MM.1S (cell line): ENCODE measurements around the gene KCNC3.

ENCODE experiments used
- DNase-seq: peaks from one replicate; pipeline ENCODE4 v3.0.0-alpha.2; 2015
- H2AFZ ChIP-seq: fragments of 300-600 bp; sonication (generic); 2 replicates; pipeline ENCODE4 v1.6.0; 2016; ENCODE audit warnings: antibody characterized with exemption, low read length
- H3F3A ChIP-seq: fragments of 300-600 bp; sonication (generic); 2 replicates; pipeline ENCODE4 v1.6.1; 2016; ENCODE audit warnings: mild to moderate bottlenecking, antibody characterized with exemption, low read length, moderate library complexity, mixed read lengths; ENCODE audit not compliant: insufficient read depth
- H3K27ac ChIP-seq: fragments of 300-600 bp; sonication (generic); 2 replicates; pipeline ENCODE4 v1.5.1; 2016; ENCODE audit warnings: mild to moderate bottlenecking, low read length
- H3K27me3 ChIP-seq: fragments of 300-600 bp; sonication (generic); replicated peaks from 2 replicates; pipeline ENCODE4 v1.6.0; 2016; ENCODE audit warnings: low read length; ENCODE audit not compliant: insufficient read depth
- H3K36me3 ChIP-seq: fragments of 300-600 bp; sonication (generic); replicated peaks from 2 replicates; pipeline ENCODE4 v1.6.1; 2016; ENCODE audit warnings: mild to moderate bottlenecking, low read length, mixed read lengths; ENCODE audit not compliant: insufficient read depth
- H3K4me1 ChIP-seq: fragments of 300-600 bp; sonication (generic); 2 replicates; pipeline ENCODE4 v1.6.1; 2016; ENCODE audit warnings: low read length, mixed read lengths
- H3K4me2 ChIP-seq: fragments of 300-600 bp; sonication (generic); 2 replicates; pipeline ENCODE4 v1.6.0; 2016; ENCODE audit warnings: low read depth, low read length
- H3K4me3 ChIP-seq: fragments of 300-600 bp; sonication (generic); 2 replicates; pipeline ENCODE4 v1.5.1; 2016; ENCODE audit warnings: low read length, mixed read lengths
- H3K79me2 ChIP-seq: fragments of 300-600 bp; sonication (generic); 2 replicates; pipeline ENCODE4 v1.6.1; 2016; ENCODE audit warnings: mixed run types, low read length, mixed read lengths
- H3K9ac ChIP-seq: fragments of 300-600 bp; sonication (generic); 2 replicates; pipeline ENCODE4 v1.6.1; 2016; ENCODE audit warnings: low read length, mixed read lengths
- H3K9me2 ChIP-seq: fragments of 300-600 bp; sonication (generic); replicated peaks from 2 replicates; pipeline ENCODE4 v1.6.1; 2016; ENCODE audit warnings: mild to moderate bottlenecking, low read length, mixed read lengths; ENCODE audit not compliant: insufficient read depth
- H3K9me3 ChIP-seq: fragments of 300-600 bp; sonication (generic); replicated peaks from 2 replicates; pipeline ENCODE4 v1.6.1; 2016; ENCODE audit warnings: mild to moderate bottlenecking, low read length, mixed read lengths; ENCODE audit not compliant: insufficient read depth
- H4K20me1 ChIP-seq: fragments of 300-600 bp; sonication (generic); 2 replicates; pipeline ENCODE4 v1.6.1; 2016; ENCODE audit warnings: mild to moderate bottlenecking, low read length, moderate library complexity, mixed read lengths; ENCODE audit not compliant: insufficient read depth
- CTCF ChIP-seq: fragments of 300-600 bp; sonication (generic); IDR thresholded peaks from 2 replicates; pipeline ENCODE4 v1.5.1; 2016; ENCODE audit warnings: antibody characterized with exemption, low read length, mixed read lengths
- EZH2 ChIP-seq: fragments of 300-600 bp; sonication (generic); optimal IDR thresholded peaks from 2 replicates; pipeline ENCODE3; 2017; ENCODE audit warnings: low read depth, mild to moderate bottlenecking, antibody characterized with exemption, low read length, mixed read lengths
- EZH2phosphoT487 ChIP-seq: fragments of 300-600 bp; sonication (generic); IDR thresholded peaks from 2 replicates; pipeline ENCODE4 v1.6.1; 2018; ENCODE audit warnings: antibody characterized with exemption, low read length

Gene KCNC3

GRCh38 chr19:50308991-50309390 lies 20.2 kb downstream of the KCNC3 start:
- H3K4me3 ChIP-seq: no peak overlapping the region
- no peaks in the 10 kb centered on the region for H3K9me2 ChIP-seq
- no peak overlapping the region for H3K9ac ChIP-seq
- no peaks in the 10 kb centered on the region for H3K4me1 ChIP-seq
- H3K4me2 ChIP-seq: no peak overlapping the region
- peaks cover 74% of the 10 kb centered on the region for H3K27me3 ChIP-seq
- no peaks in the 10 kb centered on the region for H3K36me3 ChIP-seq
- no peaks in the 10 kb centered on the region for H3K79me2 ChIP-seq
- no peaks in the 10 kb centered on the region for H3F3A ChIP-seq
- no peak for TF ChIP-seq EZH2
- TF ChIP-seq CTCF: no peak
- no peak for TF ChIP-seq EZH2phosphoT487
- H2AFZ ChIP-seq: no peak overlapping the region
- no peaks in the 10 kb centered on the region for H4K20me1 ChIP-seq
- no peak overlapping the region for H3K27ac ChIP-seq
- no peaks in the 10 kb centered on the region for H3K9me3 ChIP-seq
- no peak for DNase-seq

GRCh38 chr19:50303558-50303957 lies 25.6 kb downstream of the KCNC3 start:
- Histone ChIP-seq H3K36me3 (no peaks in the 10 kb centered on the region), H3F3A (no peaks in the 10 kb centered on the region), H3K4me2 (no peak overlapping the region), H4K20me1 (no peaks in the 10 kb centered on the region), H3K79me2 (no peaks in the 10 kb centered on the region), H3K9me2 (no peaks in the 10 kb centered on the region), H3K9me3 (no peaks in the 10 kb centered on the region), H3K27me3 (peaks cover 80% of the 10 kb centered on the region), H3K27ac (no peak overlapping the region), H3K4me1 (no peaks in the 10 kb centered on the region), H3K9ac (no peak overlapping the region), H2AFZ (no peak overlapping the region), H3K4me3 (no peak overlapping the region)
- TF ChIP-seq CTCF (no peak), EZH2phosphoT487 (no peak), EZH2 (no peak)
- DNase-seq: no peak

GRCh38 chr19:50301607-50301971 lies 27.6 kb downstream of the KCNC3 start:
- no peaks in the 10 kb centered on the region for H3K36me3 ChIP-seq
- peaks cover 78% of the 10 kb centered on the region for H3K27me3 ChIP-seq
- DNase-seq: no peak
- no peaks in the 10 kb centered on the region for H3K9me2 ChIP-seq
- H3K4me3 ChIP-seq: no peak overlapping the region
- H3F3A ChIP-seq: no peaks in the 10 kb centered on the region
- no peaks in the 10 kb centered on the region for H3K4me1 ChIP-seq
- H2AFZ ChIP-seq: no peak overlapping the region
- H3K4me2 ChIP-seq: no peak overlapping the region
- no peaks in the 10 kb centered on the region for H3K79me2 ChIP-seq
- no peaks in the 10 kb centered on the region for H4K20me1 ChIP-seq
- H3K27ac ChIP-seq: no peak overlapping the region
- H3K9ac ChIP-seq: no peak overlapping the region
- H3K9me3 ChIP-seq: no peaks in the 10 kb centered on the region
- no peak for TF ChIP-seq CTCF
- TF ChIP-seq EZH2phosphoT487: no peak
- no peak for TF ChIP-seq EZH2
